COLO829 (cell line): Measurements from ENCODE around the gene KCNC1.

Experiments
- DNase-seq: peaks from one replicate; pipeline ENCODE4 v3.0.0; 2012; ENCODE audit warnings: low spot score

KCNC1 gene

DNA sequence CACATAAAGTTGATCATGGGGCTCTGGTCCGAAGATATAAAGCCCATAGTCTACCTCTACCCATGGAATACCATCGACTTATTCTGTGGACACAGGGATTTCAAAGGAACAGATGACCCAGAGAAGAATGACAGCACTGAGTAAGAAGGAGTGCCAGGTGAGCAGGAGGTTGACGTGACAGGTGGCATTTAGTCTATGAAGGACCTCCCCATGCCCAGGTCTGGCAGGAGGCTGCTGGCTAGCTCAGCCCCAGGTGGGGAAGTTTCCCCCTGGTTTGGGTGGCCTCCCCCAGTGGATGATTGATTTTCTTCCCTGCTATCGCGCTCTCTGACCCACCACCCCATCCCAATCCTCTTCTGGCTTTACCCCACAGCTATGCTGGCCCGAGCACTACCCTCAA lies 39.1 kb downstream of the KCNC1 start:
- DNase-seq: no peak

DNA sequence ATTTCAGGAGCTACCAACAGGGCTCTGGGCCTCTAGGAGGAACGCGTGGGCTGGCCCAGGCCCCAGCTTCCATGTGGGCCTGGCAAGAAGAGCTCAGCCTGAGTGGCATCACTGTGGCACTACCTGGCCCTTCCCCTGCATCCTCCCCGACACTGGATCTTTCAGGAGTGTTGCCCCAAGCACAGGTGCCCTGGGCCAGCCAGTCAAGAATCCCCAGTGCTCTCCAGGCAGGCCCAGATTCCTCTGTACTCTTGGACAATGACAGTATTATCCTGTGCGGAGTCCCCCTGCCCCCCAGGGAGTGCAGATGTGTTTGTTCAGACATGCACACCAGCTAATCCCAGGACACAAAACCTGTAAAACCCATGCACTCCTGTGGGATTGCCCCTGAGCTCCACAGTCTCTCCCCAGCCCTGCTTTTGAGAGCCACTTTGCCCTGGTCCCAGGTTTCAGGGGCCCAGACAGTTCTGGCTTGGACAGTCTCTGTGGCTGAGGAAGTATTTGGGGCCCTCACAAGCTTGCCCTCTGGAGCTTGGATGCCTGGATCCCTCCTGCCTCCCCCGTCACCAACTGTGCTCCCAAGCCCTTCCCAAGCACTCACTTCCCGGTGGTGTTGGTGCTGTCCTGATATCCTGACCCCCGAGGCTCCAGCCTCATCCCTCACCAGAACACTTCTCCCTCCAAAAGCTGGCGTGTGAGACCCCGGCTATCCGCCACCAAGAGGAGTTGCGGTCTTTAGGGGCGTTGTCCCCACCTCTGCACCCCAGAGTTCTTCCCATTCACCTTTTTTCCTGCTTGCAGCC lies 39.9 kb downstream of the KCNC1 start:
- no peak for DNase-seq

DNA sequence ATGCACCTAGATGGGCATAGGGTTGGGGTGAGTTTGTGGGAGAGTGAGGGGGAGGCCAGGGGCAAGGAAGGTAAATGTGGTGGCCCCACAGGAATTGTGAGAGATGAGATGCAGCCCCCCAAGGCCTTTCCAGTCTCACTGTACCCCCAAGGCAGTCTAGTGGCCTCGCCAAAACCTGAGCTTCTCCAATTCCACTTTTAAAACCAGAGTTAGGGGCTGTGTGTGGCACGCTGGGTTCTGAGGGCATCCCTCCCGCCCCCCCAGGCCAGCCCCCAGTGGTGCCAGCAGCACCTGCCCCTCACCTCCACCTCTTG lies 40.4 kb downstream of the KCNC1 start:
- DNase-seq: no peak

DNA sequence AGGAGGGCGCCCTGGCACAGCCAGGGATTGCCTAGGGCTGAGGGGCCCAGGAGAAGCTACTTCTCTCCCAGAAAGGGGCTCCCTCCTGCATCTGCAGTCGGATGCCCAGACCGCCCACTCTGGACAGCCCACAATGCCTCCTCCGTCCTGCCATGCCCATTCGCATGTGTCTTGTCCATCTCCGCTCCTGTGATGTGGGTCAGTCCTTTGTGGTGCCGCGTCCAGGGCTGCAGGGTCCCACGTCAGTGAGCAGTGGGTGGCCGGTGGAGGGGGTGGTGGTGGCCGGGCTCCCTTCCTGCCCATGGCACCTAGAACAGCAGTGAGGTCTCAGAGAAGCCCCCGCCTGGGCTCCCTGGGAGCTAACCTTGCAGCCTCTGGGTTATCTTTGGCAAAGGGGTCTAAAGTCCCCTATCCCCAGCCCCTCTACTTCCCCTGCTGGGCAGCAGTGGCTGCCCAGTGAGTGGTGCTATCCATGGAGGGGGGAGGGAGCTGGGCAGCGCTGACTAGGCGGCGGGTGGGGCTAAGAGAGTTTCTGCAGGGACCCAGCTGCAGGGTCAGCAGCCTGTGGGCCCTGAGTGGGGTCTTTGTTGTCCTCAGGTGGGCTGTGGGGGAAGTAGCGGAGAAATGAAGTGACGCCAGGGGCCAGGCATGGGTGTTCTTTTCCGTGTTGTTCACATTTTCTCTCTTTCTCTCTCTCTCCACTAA lies 41.1 kb downstream of the KCNC1 start:
- DNase-seq: no peak

DNA sequence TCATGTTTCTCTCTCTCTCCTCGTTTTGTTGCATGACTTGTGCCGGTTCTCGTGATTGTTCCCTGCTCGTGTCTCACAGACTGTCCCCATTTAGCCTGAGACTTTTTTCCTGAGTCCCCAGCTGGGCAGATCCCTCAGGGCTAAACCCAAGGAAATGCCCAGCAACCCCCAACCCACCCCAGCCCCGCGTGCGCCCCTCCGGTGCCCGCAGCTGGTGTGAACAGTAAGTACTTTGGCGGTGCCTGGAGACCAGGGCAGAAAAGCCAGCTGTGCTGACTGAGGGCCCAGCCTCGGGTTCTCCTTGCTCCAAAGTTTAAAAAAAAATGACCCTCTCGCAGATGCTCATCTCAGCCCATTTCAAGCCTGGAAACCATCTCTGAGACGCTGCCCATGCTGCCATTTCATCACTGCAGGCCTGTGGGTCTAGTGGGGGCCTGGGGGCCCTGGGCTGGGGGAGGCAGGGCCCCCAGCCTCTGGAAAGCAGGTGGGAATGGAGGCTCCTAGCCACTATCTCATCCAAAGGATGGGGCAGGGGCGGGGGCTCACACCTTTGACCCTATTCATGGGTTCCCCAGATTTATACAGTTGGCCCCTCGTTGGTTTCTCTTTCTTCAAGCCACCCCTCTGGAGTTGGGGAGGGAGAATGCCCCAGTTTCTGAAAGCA lies 41.8 kb downstream of the KCNC1 start:
- DNase-seq: no peak

DNA sequence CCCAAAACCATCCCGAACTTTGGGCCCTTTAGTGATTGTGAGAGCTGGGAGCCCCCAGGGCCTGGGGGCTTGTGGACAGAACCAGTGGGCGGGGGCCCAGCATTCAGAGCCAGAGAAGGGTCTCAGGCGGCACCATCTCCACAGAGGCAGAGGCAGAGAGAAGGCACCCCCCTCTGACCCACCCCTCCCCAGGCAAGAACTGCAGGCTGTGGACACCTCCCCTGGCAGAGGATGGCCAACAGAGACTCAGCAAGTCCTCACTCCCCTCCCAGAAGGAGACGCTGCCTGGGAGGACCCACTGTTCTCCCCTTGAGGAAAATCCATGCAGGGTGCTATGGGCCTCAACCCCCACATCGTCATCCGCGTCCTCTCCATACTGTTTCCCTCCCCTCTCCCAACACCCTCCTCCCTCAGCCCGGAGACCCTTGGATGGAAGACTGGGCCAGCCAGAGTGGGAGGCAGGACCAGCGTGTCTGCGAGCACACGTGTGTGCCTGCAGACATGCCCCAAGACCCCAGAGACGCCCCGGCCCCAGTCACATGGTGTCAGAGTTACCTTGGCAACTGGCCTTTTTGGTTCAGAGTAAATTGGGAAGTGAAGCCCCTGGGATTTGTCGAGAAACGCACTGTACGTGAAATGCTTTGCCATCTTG lies 42.6 kb downstream of the KCNC1 start:
- no peak for DNase-seq

DNA sequence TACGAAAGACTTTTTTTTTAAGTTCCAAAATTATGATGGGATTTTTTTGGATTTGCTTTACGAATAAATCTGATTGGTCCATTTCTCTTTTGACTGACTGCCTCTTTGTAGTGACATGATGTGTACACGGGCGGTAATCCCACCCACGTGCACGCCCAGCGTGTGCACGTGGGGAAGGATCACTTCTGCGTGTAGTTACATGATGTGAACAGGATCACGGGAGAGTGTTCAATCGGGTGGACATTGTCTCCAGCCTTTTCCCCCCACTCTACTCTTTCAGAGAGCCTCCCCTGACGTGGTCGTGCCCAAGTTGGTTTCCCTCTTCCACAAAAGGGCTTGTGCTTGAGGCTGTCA lies 43.1 kb downstream of the KCNC1 start:
- DNase-seq: no peak

DNA sequence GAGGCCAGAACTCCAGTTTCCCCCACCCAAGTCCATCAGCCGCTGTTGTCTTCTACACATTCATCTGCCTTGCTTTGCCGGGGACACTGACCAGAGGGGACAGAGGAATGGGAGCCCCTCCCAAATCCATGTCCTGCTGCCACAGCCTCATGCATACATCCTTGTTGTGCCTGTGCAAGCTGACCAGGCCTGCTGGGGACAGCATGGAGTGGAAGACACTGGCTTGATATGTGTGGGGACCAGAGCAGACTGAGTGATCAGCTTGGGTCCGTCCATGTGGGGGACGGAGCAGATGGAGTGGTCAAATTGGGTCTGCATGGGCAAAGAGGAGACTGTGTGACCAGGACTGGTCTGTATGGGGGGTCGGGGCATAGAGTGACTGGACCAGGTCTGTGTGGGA lies 43.8 kb downstream of the KCNC1 start:
- DNase-seq: no peak

DNA sequence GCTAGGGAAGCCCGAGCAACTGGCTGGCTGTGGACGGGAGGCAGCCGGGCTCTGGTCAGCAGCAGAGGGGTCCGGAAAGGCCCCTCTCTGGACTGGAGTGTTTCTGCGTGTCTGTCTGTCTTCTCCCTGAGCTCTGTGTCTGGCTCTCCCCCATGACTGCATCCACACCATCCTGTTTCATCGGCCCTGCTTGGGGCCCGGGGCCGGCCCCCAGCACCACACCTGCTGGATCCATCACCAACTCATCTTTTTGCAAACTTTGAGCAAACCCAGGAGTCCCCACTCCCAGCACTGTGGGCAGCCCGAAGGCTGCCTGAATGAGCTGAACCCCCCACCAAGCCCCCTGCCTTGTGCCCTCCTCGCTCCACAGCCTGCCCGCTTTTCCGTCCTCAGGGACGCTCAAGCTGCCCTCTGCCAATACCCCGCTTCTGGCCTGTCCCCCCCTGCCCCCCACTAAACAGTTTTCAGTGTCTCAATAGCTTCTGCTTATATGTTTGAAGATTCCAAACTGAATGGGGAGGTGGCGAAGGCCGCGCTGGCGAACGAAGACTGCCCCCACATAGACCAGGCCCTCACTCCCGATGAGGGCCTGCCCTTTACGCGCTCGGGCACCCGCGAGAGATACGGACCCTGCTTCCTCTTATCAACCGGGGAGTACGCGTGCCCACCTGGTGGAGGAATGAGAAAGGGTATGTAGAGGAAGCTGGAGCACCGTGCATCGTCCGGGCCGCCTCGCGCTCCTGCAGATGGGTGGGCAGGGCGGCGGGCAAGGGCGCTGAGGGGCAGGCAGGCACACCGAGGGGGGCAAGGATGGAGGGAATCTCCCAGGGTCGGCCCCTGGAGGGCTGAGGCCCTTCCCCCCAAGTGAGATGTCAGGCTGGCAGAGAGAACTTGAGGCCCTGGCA lies 44.6 kb downstream of the KCNC1 start:
- no peak for DNase-seq

DNA sequence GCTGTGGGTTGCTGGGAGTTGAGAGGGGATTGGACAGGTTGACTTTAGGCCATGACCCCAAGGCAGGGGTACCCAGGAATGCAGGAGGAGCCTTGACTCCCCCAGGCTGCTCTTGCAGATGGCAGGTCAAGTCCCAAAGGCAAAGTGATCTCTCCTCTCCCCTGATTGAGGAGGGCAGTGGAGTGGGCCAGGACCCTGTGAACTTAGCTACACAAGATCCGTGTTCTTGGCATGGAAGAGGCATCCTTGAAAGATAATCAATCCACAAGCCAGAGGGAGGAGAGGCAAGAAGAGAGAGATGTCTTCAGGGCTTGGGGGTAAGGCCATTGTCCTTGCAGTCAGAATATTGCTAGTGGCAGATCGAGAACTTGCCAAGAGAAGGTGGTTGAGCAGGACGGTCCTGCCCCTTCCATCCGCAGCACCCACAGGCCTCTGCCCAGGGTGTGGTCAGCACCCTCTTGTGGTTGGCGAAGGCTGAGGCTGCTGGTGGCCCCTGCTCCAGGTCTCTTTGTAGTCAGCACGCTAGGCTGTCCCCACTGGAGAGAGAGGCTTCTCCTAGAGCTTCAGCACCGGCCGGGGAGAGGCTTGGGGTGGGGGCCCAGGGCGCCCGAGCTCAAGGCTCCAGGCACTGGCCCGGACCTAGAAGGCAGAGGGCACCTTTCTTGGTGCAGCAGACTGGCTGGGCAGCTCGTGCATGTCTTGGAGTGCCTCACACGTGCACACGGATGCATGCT lies 45.4 kb downstream of the KCNC1 start:
- no peak for DNase-seq

DNA sequence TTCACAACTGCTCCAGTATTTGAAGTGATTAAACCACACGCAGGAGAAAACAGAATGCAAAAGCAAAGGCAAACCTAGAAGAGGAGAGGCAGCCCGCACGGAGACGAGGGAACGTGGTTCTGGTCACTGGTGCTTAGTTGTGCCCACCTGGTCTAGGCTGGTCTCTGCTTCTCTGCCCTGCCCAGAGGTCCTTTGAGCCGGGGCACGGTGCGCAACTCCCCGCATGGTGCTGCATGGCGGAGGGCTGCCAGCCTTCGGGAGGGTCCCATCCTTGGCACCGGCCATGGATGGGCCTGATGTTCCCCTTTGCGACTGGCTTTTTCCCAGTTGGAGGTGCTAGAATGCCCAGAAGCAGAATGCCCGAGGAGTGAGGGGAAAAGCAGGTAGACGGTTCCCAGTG lies 46.1 kb downstream of the KCNC1 start:
- no peak for DNase-seq

DNA sequence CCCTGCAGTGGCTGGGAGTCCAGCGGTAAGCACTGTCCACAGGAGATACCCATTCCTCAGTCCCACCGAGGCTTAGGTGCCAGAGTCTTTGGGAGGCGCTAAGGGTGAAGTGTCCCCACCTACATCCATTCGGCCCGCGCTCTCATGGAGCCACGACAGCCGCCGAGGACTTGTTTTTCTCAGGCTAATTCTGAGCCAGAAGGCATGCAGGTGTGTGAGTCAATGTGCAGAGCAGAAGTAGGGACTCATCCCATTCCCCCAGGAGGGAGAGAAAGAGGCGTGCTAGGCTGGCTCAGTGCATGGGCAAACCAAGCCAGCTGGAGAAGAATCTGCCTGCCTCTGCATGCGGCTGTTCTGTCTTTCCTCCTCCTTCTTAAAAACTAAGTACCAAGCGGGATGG lies 46.6 kb downstream of the KCNC1 start:
- no peak for DNase-seq

DNA sequence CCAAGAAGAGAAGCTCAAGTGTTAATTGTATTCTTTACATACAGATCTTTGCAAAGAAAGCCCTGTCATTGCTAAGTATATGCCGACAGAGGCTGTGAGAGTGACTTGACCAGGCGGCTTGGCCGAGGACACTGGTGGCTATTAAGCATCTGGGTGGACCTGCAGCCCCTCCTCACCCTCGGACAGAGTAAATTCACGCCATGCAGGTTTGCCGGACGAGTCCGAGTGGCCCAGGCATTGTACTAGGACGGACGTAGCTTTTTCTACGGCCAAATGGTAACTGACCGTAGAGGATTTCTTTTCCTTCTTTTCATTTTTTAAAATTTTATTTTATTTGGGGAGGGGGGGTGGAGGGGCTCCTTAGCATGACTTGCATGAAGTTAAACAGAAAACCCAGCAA lies 47.0 kb downstream of the KCNC1 start:
- DNase-seq: no peak

DNA sequence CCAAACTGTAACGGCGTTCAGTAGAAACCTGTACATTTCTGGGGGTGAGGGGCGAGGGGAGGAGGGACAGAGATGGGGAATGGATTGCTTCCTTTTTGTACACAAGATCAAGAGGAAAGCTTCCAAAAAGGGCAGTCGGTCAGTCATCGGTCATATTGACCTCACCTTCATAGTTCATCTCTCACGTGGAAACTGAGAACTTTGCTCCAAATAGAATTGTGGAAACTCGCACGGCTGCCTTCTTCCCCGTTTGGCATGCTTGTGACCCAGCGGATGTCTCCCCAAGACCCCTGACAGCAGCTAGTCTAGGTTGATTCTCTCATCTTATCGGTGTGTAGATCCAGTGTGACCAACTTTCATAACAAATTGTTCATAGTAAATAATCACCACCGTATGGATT lies 47.6 kb downstream of the KCNC1 start:
- DNase-seq: no peak

DNA sequence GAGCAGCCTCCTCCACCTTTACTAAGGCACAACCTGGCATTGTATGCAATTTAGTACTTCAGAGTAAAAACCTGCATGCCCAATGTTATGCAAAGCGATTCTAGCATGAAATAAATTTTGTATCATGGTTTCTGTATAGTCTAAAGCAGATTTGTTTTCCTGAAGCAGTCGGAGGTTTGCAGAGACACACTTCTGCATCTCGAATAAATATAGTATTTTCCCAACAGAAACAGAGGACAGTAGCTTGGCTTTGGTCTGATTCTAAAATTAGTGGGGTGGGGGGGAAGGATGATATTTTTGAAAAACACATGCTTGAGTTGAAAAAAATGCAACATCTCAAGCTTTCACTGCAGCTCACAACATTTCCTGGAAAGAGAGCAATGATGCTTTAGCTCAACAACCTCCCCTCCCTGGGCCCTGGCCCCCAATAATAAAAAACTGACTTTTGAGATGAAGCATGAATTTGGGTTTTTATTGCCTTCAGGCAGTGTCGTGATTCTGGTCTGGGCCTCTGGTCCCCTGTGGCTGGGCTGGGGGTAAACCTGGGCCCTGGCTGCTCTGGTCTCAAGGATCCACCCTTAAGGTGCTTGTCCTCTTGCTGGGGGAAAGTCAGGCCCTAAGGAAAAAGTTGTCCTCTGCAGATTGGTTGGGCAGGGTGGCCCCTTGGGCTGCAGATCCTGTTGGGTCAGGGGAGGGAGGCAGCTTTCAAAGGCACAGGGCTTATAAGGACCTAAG lies 48.2 kb downstream of the KCNC1 start:
- DNase-seq: no peak

DNA sequence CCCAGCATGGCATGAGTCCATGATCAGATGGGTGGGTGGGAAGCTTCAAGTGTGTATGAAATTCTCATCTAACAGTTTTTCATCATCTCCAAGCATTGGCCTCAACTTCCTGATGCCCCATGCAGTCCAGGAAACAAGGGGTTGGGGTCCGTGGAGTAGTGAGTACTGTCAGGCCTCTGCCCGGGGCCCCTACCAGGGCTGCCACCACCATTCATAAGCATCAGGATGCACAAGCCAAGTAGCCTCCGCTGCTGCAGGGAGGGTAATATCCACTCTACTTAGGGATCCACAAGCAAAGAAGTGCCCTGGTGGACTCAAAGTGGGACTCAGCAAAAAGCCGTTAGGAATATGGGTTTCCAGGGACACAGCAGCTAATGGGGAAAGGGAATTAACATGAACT lies 49.3 kb downstream of the KCNC1 start:
- no peak for DNase-seq

DNA sequence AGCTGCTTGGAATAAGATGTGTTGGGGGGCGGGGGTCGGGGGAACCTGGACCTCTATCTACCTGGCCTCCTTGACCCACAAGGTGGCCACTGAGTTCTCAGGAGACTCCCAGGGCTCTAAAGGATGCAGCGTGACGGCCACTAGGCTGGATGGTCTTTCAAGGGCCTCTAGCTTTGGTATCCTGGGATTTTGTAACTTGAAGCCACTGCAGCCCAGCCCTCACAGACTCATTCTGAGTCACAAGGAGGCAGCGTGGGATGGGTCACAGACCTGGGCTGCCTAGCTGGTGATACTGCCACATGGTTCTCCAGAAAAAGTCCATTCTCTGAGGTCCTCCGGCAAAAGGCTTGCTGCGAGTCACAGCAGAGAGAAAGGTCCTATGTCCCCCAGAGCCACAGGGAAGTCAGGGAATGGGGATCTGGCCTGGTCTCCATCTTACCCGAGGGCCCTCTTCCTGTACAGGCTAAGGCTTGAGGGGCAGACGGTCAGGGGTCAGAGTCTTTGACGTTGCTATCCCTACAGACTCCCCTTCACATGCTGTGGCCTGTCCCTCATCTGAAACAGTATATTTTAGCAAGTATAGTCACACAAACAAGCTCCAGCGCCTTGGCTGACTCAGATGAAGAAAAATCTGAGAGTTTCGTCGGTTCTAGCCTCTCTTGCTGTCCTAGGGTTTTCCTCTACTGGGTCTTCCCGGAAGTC lies 52.4 kb downstream of the KCNC1 start:
- no peak for DNase-seq

DNA sequence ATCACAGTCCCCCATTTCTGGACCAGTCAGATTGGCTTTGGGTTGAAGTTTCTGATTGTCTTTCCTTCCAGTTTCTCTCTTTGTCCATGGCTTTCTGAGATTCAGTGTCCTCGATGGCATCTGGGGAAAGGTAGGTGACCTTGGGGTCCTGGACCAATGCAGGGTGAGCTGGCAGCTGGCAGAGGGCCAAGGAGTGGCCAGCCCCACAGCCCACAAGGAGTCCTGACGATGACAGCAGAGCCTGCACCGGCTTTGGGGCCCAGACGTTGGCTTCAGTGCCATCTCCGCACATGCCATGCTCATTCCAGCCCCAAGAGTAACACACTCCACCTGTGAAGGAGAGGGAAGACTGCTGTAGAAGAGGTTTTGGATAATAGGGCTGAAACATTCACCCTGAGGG lies 53.5 kb downstream of the KCNC1 start:
- no peak for DNase-seq

DNA sequence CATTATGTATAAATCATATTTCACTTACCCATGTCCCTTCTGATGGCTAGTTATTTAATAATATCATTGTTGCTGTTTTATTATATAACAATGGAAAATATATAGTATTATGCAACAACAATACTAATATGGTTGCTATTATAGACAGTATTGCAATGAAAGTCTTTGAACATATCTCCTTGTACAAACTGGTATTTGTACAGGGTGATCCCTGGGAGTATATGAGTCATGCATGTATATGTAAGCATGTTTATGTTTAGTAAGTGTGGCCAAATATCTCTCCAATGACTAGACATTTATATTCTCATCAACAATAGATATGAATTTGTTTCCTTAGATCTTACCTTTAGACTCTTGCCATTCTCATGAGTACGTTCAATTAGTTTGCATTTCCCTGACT lies 55.9 kb downstream of the KCNC1 start:
- DNase-seq: no peak

DNA sequence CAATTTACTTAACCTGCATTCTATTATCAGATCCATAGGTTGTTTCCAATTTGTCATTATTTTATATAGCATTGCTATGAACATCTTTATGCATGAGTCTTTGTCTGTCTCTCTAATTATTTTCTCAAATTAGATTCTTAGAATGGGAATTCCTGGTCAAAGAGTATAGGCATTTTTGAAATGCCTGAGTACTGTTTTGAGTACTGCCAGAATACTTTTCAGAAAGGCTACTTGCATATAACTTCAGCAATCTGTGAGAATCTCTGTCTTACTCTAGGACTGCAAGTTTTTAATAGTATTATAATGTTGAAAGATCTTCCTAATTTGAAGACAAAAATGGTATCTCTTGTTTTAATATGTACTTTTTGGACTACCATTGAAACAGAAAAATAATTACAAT lies 56.6 kb downstream of the KCNC1 start:
- no peak for DNase-seq
